Liver (tissue), 9 donors: ENCODE data around the gene RAB35. TPM values are rescaled to one million over a fixed set of nuclear protein-coding genes. Genes with fewer than 3 reads are reported as not detected.

Experiments used
- DNase-seq: peaks from one replicate; pipeline ENCODE4 v3.0.0-alpha.2; 2017; ENCODE audit warnings: low spot score
- H3K27ac ChIP-seq, 2 donors: one replicate each; pipeline ENCODE4 v1.7.0; 2013; ENCODE audit warnings: inconsistent platforms in 2 of 2, low read length in 2 of 2, control low read depth in 1 of 2, low read depth in 1 of 2, mild to moderate bottlenecking in 1 of 2
- H3K27me3 ChIP-seq, 4 donors: one replicate each; pipeline versions ENCODE4 v1.6.1 to v1.7.0; 2013; ENCODE audit warnings: low read length in 3 of 4, inconsistent platforms in 1 of 4, mild to moderate bottlenecking in 1 of 4, moderate library complexity in 1 of 4; ENCODE audit not compliant: control insufficient read depth in 4 of 4, insufficient read depth in 4 of 4
- H3K36me3 ChIP-seq, 4 donors: one replicate each; pipeline versions ENCODE4 v1.6.1 to v1.7.0; 2013; ENCODE audit warnings: low read length in 3 of 4, mild to moderate bottlenecking in 3 of 4, low read depth in 1 of 4, moderate library complexity in 1 of 4; ENCODE audit not compliant: control insufficient read depth in 4 of 4, insufficient read depth in 3 of 4
- H3K4me1 ChIP-seq, 4 donors: one replicate each; pipeline versions ENCODE4 v1.6.1 to v1.7.0; 2013; ENCODE audit warnings: low read length in 3 of 4, mild to moderate bottlenecking in 3 of 4, moderate library complexity in 1 of 4; ENCODE audit not compliant: control insufficient read depth in 4 of 4, insufficient read depth in 4 of 4
- H3K4me3 ChIP-seq, 3 donors: one replicate each; pipeline versions ENCODE4 v1.6.1 to v1.7.0; 2013; ENCODE audit warnings: low read length in 3 of 3, control low read depth in 1 of 3, low read depth in 1 of 3, mild to moderate bottlenecking in 1 of 3
- H3K9ac ChIP-seq, 2 donors: one replicate each; pipeline ENCODE4 v1.7.0; 2013; ENCODE audit warnings: low read length in 2 of 2, mild to moderate bottlenecking in 2 of 2, moderate library complexity in 2 of 2, control low read depth in 1 of 2, low read depth in 1 of 2
- H3K9me3 ChIP-seq, 4 donors: one replicate each; pipeline versions ENCODE4 v1.6.1 to v1.7.0; 2013; ENCODE audit warnings: low read length in 3 of 4; ENCODE audit not compliant: control insufficient read depth in 4 of 4
- FOXA1 ChIP-seq: IDR thresholded peaks from 2 replicates; pipeline ENCODE4 v1.6.1; 2016; ENCODE audit warnings: antibody characterized with exemption
- FOXA2 ChIP-seq: IDR thresholded peaks from 2 replicates; pipeline ENCODE4 v1.6.1; 2016; ENCODE audit warnings: antibody characterized with exemption
- GABPA ChIP-seq, 2 donors: IDR thresholded peaks in 1 of 2; conservative IDR thresholded peaks in 1 of 2; 2 replicates each; pipeline ENCODE4 v1.6.1; 2016; ENCODE audit warnings: antibody characterized with exemption in 2 of 2, mild to moderate bottlenecking in 1 of 2, moderate library complexity in 1 of 2
- HNF4A ChIP-seq, 2 donors: conservative IDR thresholded peaks; 2 replicates each; pipeline ENCODE4 v1.6.1; 2016; ENCODE audit warnings: antibody characterized with exemption in 2 of 2, mild to moderate bottlenecking in 2 of 2
- JUND ChIP-seq, 2 donors: IDR thresholded peaks; 2 replicates each; pipeline ENCODE4 v1.6.1; 2016; ENCODE audit warnings: antibody characterized with exemption in 2 of 2
- RAD21 ChIP-seq, 2 donors: IDR thresholded peaks; 2 replicates each; pipeline ENCODE4 v1.6.1; 2016; ENCODE audit warnings: antibody characterized with exemption in 2 of 2, mild to moderate bottlenecking in 2 of 2
- SP1 ChIP-seq: IDR thresholded peaks from 2 replicates; pipeline ENCODE4 v1.6.1; 2018; ENCODE audit warnings: antibody characterized with exemption, mild to moderate bottlenecking
- YY1 ChIP-seq: IDR thresholded peaks from 2 replicates; pipeline ENCODE4 v1.6.1; 2016; ENCODE audit warnings: antibody characterized with exemption, mild to moderate bottlenecking
- WGBS: extraction: QIAGEN DNeasy Blood & Tissue Kit; methylation state at CpG from one replicate; pipeline ENCODE4 v1.1.7; 2013; 5-methylcytosine and 5-hydroxymethylcytosine counted together
- polyA plus RNA-seq, 2 donors: library from polyadenylated mRNA; stranded (reverse) in 1 of 2; unstranded in 1 of 2; fragments of 200-250 nt in 1 of 2; fragments of >200 nt in 1 of 2; fragmentation: Nextera tagmentation in 1 of 2; extraction: Ambion mirVana in 1 of 2; gene quantifications; one replicate each; pipeline versions ENCODE4 v1.2.1 to v1.2.3, GENCODE V29; 2013 to 2015
- total RNA-seq, 2 donors: library from RNA; depleted of rRNA; stranded (reverse); fragments of >200 nt; gene quantifications; one replicate each; pipeline ENCODE4 v1.2.3, GENCODE V29; 2014
- TF ChIP-seq, protein P1 (sequence below): IDR thresholded peaks from 2 replicates; pipeline ENCODE4 v1.6.1; 2016; ENCODE audit warnings: antibody characterized with exemption, mild to moderate bottlenecking
- TF ChIP-seq, protein P2 (sequence below): IDR thresholded peaks from 2 replicates; pipeline ENCODE4 v1.6.1; 2016; ENCODE audit warnings: antibody characterized with exemption
- TF ChIP-seq, protein P3 (sequence below): fragments of 150-350 bp; IDR thresholded peaks from 2 replicates; pipeline ENCODE4 v1.5.1; 2017; ENCODE audit warnings: improper control_type of control experiment, low read depth, low read length; ENCODE audit not compliant: missing input control
- TF ChIP-seq, protein P4 (sequence below): IDR thresholded peaks from 2 replicates; pipeline ENCODE4 v1.6.1; 2016; ENCODE audit warnings: antibody characterized with exemption
- donor health status: healthy.
- donor health status: healthy.
- donor health status: healthy.
- donor health status: healthy.
- donor health status: healthy.

The RAB35 gene
- total and polyA plus RNA-seq, 4 donors: 7.4 to 14.4 (median 10.2) TPM

- no peak overlapping the region for H3K9ac ChIP-seq
- TF ChIP-seq, protein P1, sequence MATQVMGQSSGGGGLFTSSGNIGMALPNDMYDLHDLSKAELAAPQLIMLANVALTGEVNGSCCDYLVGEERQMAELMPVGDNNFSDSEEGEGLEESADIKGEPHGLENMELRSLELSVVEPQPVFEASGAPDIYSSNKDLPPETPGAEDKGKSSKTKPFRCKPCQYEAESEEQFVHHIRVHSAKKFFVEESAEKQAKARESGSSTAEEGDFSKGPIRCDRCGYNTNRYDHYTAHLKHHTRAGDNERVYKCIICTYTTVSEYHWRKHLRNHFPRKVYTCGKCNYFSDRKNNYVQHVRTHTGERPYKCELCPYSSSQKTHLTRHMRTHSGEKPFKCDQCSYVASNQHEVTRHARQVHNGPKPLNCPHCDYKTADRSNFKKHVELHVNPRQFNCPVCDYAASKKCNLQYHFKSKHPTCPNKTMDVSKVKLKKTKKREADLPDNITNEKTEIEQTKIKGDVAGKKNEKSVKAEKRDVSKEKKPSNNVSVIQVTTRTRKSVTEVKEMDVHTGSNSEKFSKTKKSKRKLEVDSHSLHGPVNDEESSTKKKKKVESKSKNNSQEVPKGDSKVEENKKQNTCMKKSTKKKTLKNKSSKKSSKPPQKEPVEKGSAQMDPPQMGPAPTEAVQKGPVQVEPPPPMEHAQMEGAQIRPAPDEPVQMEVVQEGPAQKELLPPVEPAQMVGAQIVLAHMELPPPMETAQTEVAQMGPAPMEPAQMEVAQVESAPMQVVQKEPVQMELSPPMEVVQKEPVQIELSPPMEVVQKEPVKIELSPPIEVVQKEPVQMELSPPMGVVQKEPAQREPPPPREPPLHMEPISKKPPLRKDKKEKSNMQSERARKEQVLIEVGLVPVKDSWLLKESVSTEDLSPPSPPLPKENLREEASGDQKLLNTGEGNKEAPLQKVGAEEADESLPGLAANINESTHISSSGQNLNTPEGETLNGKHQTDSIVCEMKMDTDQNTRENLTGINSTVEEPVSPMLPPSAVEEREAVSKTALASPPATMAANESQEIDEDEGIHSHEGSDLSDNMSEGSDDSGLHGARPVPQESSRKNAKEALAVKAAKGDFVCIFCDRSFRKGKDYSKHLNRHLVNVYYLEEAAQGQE: no peak
- no peak for TF ChIP-seq HNF4A (conservative IDR thresholded peaks at IDR 0.05)
- TF ChIP-seq GABPA (IDR thresholded peaks at IDR 0.05 in 1 of 2, conservative IDR thresholded peaks at IDR 0.05 in 1 of 2): no peak
- TF ChIP-seq, protein P2, sequence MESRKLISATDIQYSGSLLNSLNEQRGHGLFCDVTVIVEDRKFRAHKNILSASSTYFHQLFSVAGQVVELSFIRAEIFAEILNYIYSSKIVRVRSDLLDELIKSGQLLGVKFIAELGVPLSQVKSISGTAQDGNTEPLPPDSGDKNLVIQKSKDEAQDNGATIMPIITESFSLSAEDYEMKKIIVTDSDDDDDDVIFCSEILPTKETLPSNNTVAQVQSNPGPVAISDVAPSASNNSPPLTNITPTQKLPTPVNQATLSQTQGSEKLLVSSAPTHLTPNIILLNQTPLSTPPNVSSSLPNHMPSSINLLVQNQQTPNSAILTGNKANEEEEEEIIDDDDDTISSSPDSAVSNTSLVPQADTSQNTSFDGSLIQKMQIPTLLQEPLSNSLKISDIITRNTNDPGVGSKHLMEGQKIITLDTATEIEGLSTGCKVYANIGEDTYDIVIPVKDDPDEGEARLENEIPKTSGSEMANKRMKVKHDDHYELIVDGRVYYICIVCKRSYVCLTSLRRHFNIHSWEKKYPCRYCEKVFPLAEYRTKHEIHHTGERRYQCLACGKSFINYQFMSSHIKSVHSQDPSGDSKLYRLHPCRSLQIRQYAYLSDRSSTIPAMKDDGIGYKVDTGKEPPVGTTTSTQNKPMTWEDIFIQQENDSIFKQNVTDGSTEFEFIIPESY: no peak
- TF ChIP-seq YY1: no peak
- TF ChIP-seq SP1: no peak
- no peak for TF ChIP-seq FOXA1
- TF ChIP-seq, protein P3, sequence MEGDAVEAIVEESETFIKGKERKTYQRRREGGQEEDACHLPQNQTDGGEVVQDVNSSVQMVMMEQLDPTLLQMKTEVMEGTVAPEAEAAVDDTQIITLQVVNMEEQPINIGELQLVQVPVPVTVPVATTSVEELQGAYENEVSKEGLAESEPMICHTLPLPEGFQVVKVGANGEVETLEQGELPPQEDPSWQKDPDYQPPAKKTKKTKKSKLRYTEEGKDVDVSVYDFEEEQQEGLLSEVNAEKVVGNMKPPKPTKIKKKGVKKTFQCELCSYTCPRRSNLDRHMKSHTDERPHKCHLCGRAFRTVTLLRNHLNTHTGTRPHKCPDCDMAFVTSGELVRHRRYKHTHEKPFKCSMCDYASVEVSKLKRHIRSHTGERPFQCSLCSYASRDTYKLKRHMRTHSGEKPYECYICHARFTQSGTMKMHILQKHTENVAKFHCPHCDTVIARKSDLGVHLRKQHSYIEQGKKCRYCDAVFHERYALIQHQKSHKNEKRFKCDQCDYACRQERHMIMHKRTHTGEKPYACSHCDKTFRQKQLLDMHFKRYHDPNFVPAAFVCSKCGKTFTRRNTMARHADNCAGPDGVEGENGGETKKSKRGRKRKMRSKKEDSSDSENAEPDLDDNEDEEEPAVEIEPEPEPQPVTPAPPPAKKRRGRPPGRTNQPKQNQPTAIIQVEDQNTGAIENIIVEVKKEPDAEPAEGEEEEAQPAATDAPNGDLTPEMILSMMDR: no peak
- TF ChIP-seq RAD21 (IDR thresholded peaks at IDR 0.05): no peak
- TF ChIP-seq JUND (IDR thresholded peaks at IDR 0.05): no peak
- H3K36me3 ChIP-seq: peaks cover 29 to 90% (median 72%) of the 10 kb centered on the region in 4 donors
- no peaks in the 10 kb centered on the region for H3K4me1 ChIP-seq
- no peaks in the 10 kb centered on the region for H3K27me3 ChIP-seq
- H3K4me3 ChIP-seq: no peak overlapping the region
- no peak overlapping the region for H3K27ac ChIP-seq
- H3K9me3 ChIP-seq: no peaks in the 10 kb centered on the region
- DNase-seq: no peak
- WGBS: 96% methylated on average over 22 of the region's 22 CpGs
These were observed 40.0 kb upstream of the RAB35 start for GRCh38 chr12:120156315-120157259.

DNA sequence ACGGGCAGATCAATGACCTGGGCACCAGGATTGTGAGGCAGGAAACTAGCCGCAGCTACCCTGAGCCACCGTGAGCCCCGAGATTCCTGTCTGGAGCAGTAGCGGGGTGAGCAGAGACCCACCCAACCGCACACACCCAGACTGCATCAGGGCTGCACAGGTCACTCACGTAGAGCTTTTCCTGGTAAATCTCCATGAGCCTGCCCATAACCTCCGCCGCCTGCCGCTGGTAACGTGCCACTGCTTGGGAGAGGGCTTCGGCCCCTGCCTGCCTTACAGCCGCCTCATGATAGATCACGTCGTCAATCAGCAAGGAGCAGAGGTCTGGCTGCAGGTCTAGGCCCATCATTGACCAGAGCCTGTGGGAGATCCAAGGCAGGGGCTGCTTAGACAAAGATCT lies 38.5 kb upstream of the RAB35 start:
- DNase-seq: no peak
- Histone ChIP-seq H3K4me3 (no peak overlapping the region), H3K27me3 (no peaks in the 10 kb centered on the region), H3K4me1 (no peaks in the 10 kb centered on the region), H3K9ac (no peak overlapping the region), H3K9me3 (no peaks in the 10 kb centered on the region), H3K36me3 (peaks cover 30 to 88% (median 64%) of the 10 kb centered on the region in 4 donors), H3K27ac (no peak overlapping the region)
- TF ChIP-seq YY1: no peak
- TF ChIP-seq, protein P1: no peak
- no peak for TF ChIP-seq JUND (IDR thresholded peaks at IDR 0.05)
- TF ChIP-seq, protein P3: no peak
- TF ChIP-seq, protein P4, sequence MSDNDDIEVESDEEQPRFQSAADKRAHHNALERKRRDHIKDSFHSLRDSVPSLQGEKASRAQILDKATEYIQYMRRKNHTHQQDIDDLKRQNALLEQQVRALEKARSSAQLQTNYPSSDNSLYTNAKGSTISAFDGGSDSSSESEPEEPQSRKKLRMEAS: no peak
- TF ChIP-seq, protein P2: no peak
- TF ChIP-seq FOXA2: no peak
- WGBS: 96% methylated on average over 15 of the region's 15 CpGs
